ENCODE data around the gene CAPN1. TPM values are rescaled to one million over a fixed set of nuclear protein-coding genes. Genes with fewer than 3 reads are reported as not detected.

CAPN1 gene
- total RNA-seq, 1 experiment from 2014 or later = 175 TPM

- H2AFZ ChIP-seq (ENCODE audit: low read length) = peak overlapping the region; percentile 81
- H3K23me2 ChIP-seq (ENCODE audit: insufficient read length, low read depth, low read length, poor library complexity, severe bottlenecking) = no peaks in the 10 kb centered on the region
- Mint-ChIP-seq H3K36me3 (ENCODE audit: insufficient read depth in 1 of 3, low read depth in 3 of 3) (no peaks in the 10 kb centered on the region), H3K27ac (peak overlapping the region in 1 of 3 experiments; percentile 6; a peak in 2 of 7 replicates), H3K4me3 (no peak overlapping the region), H3K4me1 (peaks cover 7 to 15% of the 10 kb centered on the region in 2 experiments), H3K27me3 (ENCODE audit: low read depth) (no peaks in the 10 kb centered on the region), H3K9me3 (no peaks in the 10 kb centered on the region)
- no peak overlapping the region for H2BK12ac ChIP-seq (ENCODE audit: insufficient read length, low read depth, low read length)
- H3K56ac ChIP-seq (ENCODE audit: insufficient read length, low read depth, low read length) = no peak overlapping the region
- H3K4me2 ChIP-seq (ENCODE audit: insufficient read depth, insufficient read length, low read length) = no peak overlapping the region
- H2BK15ac ChIP-seq (ENCODE audit: low read depth, low read length) = no peak overlapping the region
- H3K23ac ChIP-seq (ENCODE audit: insufficient read length, low read depth, low read length) = no peak overlapping the region
- H2BK120ac ChIP-seq (ENCODE audit: low read depth, low read length, poor library complexity, severe bottlenecking) = no peak overlapping the region
- H3K18ac ChIP-seq (ENCODE audit: insufficient read length, low read depth, low read length) = no peak overlapping the region
- TF ChIP-seq CTCF (conservative IDR thresholded peaks at IDR 0.05) = no peak
- no peaks in the 10 kb centered on the region; the same call in 1 of the 2 replicates for H3K4me1 ChIP-seq (ENCODE audit: insufficient read depth, low read length)
- H2AK5ac ChIP-seq (ENCODE audit: insufficient read length, low read length) = no peak overlapping the region
- no peak overlapping the region for H2BK5ac ChIP-seq (ENCODE audit: insufficient read length, low read length)
- H4K8ac ChIP-seq (replicated peaks; ENCODE audit: insufficient read length, low read depth, low read length) = no peak overlapping the region
- H3K4ac ChIP-seq (ENCODE audit: low read depth, low read length) = no peak overlapping the region
- DNase-seq = no peak
- no CpG with 5 or more reads among the region's 31 CpGs for WGBS (ENCODE audit: extremely low coverage, insufficient read length, low lambda C conversion rate)
- H3K14ac ChIP-seq (ENCODE audit: insufficient read depth, low read length) = no peak overlapping the region
- no peaks in the 10 kb centered on the region for H3K79me1 ChIP-seq (ENCODE audit: insufficient read depth, low read depth, low read length, poor library complexity, severe bottlenecking)
- H3K79me2 ChIP-seq (ENCODE audit: insufficient read depth, low read length) = no peaks in the 10 kb centered on the region
- H3K9me3 ChIP-seq (ENCODE audit: control insufficient read depth, low read depth, low read length) = no peaks in the 10 kb centered on the region
- no peak overlapping the region for H4K91ac ChIP-seq (ENCODE audit: insufficient read length, low read depth, low read length)
- no peak overlapping the region for H3T11ph ChIP-seq (ENCODE audit: low read length)
- no peaks in the 10 kb centered on the region for H4K20me1 ChIP-seq (ENCODE audit: control insufficient read depth, insufficient read depth, insufficient read length)
- no peak overlapping the region for H3K27ac ChIP-seq (ENCODE audit: insufficient read length, low read depth, low read length)
- no peak overlapping the region for H4K5ac ChIP-seq (ENCODE audit: insufficient read length, low read depth, low read length)
- no peak overlapping the region for H3K9ac ChIP-seq (ENCODE audit: extremely low read depth, insufficient read length, low read length)
- no peak overlapping the region for H2BK20ac ChIP-seq (ENCODE audit: low read depth, low read length, poor library complexity, severe bottlenecking)
- H3K27me3 ChIP-seq (ENCODE audit: insufficient read depth, low read length) = no peaks in the 10 kb centered on the region
Observed at GRCh38 chr11:65165410-65166317, 16.1 kb upstream of the CAPN1 start.

Data from H9 (cell line).